GM12878 (cell line): ENCODE measurements around the gene CDC7. TPM values are rescaled to one million over a fixed set of nuclear protein-coding genes. Genes with fewer than 3 reads are reported as not detected.

Source experiments
- ATAC-seq: fragments of 200-7000 bp; cut with Tn5 transposase; 3 replicates; pipeline ENCODE4 v1.9.1; 2020; ENCODE audit warnings: mild to moderate bottlenecking, moderate library complexity
- BruUV-seq: library from RNA; stranded (reverse); fragments of 400-500 nt; replicated peaks from 2 replicates; lab custom pipeline; 2021; lab: Mats Ljungman, UMichigan
- CTCF ChIA-PET: fragments of 300-600 bp; sonication (Branson Sonifier 250); formaldehyde crosslinking; extraction: SDS; loops from one replicate; lab custom pipeline; 2021; ENCODE audit warnings: inconsistent platforms; lab: Yijun Ruan, JAX
- POLR2A ChIA-PET: fragments of 350-600 bp; formaldehyde crosslinking; extraction: SDS; loops from one replicate; lab custom pipeline; 2021; ENCODE audit warnings: inconsistent platforms; lab: Charles Lee
- RAD21 ChIA-PET: fragments of 300-600 bp; sonication (Branson Sonifier 250); formaldehyde crosslinking; loops from one replicate; lab custom pipeline; 2023; ENCODE audit warnings: antibody characterized with exemption; ENCODE audit not compliant: unreplicated experiment; lab: Charles Lee
- SMC1A ChIA-PET: fragments of 300-600 bp; sonication (Branson Sonifier 250); formaldehyde crosslinking; loops from one replicate; lab custom pipeline; 2023; ENCODE audit not compliant: unreplicated experiment, uncharacterized antibody; lab: Charles Lee
- DNase-seq: peaks from one replicate; pipeline ENCODE4 v3.0.0-alpha.2; 2011; ENCODE audit warnings: low read depth, low spot score
- FAIRE-seq: peaks from 3 replicates; lab custom pipeline; 2011; peaks lifted over from hg19 to GRCh38; lab: Jason Lieb, UNC
- H2AFZ ChIP-seq: 2 replicates; pipeline ENCODE4 v1.6.0; 2011; ENCODE audit warnings: low read depth, low read length, control low read depth; ENCODE audit not compliant: control insufficient read depth
- H3K27ac ChIP-seq: 2 replicates; pipeline ENCODE4 v1.5.1; 2011; ENCODE audit warnings: control low read depth; ENCODE audit not compliant: control insufficient read depth, insufficient read depth
- H3K27me3 ChIP-seq, 2 experiments: replicated peaks in 1 of 2; 2 replicates each; pipeline versions ENCODE4 v1.6.0 to v1.6.1; 2011; ENCODE audit warnings: low read length in 1 of 2; ENCODE audit not compliant: control insufficient read depth in 2 of 2, insufficient read depth in 2 of 2
- H3K36me3 ChIP-seq, 2 experiments: 2 replicates each; pipeline ENCODE4 v1.5.1; 2011; ENCODE audit warnings: low read length in 1 of 2; ENCODE audit not compliant: control insufficient read depth in 2 of 2, insufficient read depth in 2 of 2
- H3K4me1 ChIP-seq: 2 replicates; pipeline ENCODE4 v1.6.1; 2011; ENCODE audit warnings: mild to moderate bottlenecking, low read length, moderate library complexity, mixed read lengths; ENCODE audit not compliant: control insufficient read depth, insufficient read depth
- H3K4me2 ChIP-seq: 2 replicates; pipeline ENCODE4 v1.6.0; 2011; ENCODE audit warnings: control low read depth; ENCODE audit not compliant: control insufficient read depth, insufficient read depth
- H3K4me3 ChIP-seq: fragments of 200-600 bp; sonication (generic); 2 replicates; pipeline ENCODE4 v1.5.1; 2016
- H3K79me2 ChIP-seq: 2 replicates; pipeline ENCODE4 v1.6.0; 2011; ENCODE audit warnings: low read length; ENCODE audit not compliant: control insufficient read depth, insufficient read depth
- H3K9ac ChIP-seq: 2 replicates; pipeline ENCODE4 v1.8.0; 2011; ENCODE audit warnings: low read length, control low read depth, mixed read lengths; ENCODE audit not compliant: control insufficient read depth, insufficient read depth
- H3K9me3 ChIP-seq: replicated peaks from 3 replicates; pipeline ENCODE4 v1.5.1; 2011; ENCODE audit warnings: mild to moderate bottlenecking, low read length; ENCODE audit not compliant: control insufficient read depth, insufficient read depth
- H4K20me1 ChIP-seq: 2 replicates; pipeline ENCODE4 v1.6.0; 2011; ENCODE audit not compliant: control insufficient read depth, insufficient read depth
- ASH2L ChIP-seq: fragments of 300-600, 200-600 bp; sonication (generic); IDR thresholded peaks from 2 replicates; pipeline ENCODE4 v1.6.1; 2017; ENCODE audit warnings: low read depth, mild to moderate bottlenecking, borderline replicate concordance
- CTCF ChIP-seq, 3 experiments: IDR thresholded peaks in 2 of 3; conservative IDR thresholded peaks in 1 of 3; 2 replicates each; pipeline ENCODE4 v1.5.1; 2011; ENCODE audit warnings: low read depth in 3 of 3, low read length in 3 of 3, mild to moderate bottlenecking in 3 of 3, control low read depth in 2 of 3, moderate library complexity in 2 of 3, inconsistent platforms in 1 of 3, mixed read lengths in 1 of 3; ENCODE audit not compliant: control insufficient read depth in 2 of 3, insufficient read depth in 1 of 3; ENCODE audit errors: extremely low read depth in 1 of 3
- IRF4 ChIP-seq: IDR thresholded peaks from 2 replicates; pipeline ENCODE4 v1.6.1; 2011; ENCODE audit warnings: low read depth, low read length
- MYB ChIP-seq: fragments of 150-350 bp; IDR thresholded peaks from 2 replicates; pipeline ENCODE4 v1.6.1; 2014; ENCODE audit warnings: mild to moderate bottlenecking, low read depth, low read length, borderline replicate concordance
- NFYA ChIP-seq: IDR thresholded peaks from 2 replicates; pipeline ENCODE4 v1.6.1; 2011; ENCODE audit warnings: low read depth, mild to moderate bottlenecking, low read length, improper control_type of control experiment, borderline replicate concordance
- NR2C2 ChIP-seq: IDR thresholded peaks from 2 replicates; pipeline ENCODE4 v1.6.1; 2011; ENCODE audit warnings: borderline replicate concordance, low read depth; ENCODE audit not compliant: control insufficient read depth, insufficient read length
- NR2F1 ChIP-seq: fragments of 450-650 bp; conservative IDR thresholded peaks from 2 replicates; pipeline ENCODE4 v1.6.1; 2017; ENCODE audit warnings: mild to moderate bottlenecking
- SKIL ChIP-seq: fragments of 450-650 bp; IDR thresholded peaks from 2 replicates; pipeline ENCODE4 v1.6.1; 2017; ENCODE audit warnings: mild to moderate bottlenecking, low read depth, inconsistent platforms; ENCODE audit not compliant: poor library complexity, severe bottlenecking
- SPI1 ChIP-seq: IDR thresholded peaks from 2 replicates; pipeline ENCODE4 v1.6.1; 2011; ENCODE audit warnings: low read depth, mild to moderate bottlenecking, low read length, moderate library complexity, borderline replicate concordance; ENCODE audit not compliant: insufficient read depth
- WGBS: methylation state at CpG from one replicate; pipeline ENCODE4 v1.1.6; 2016; ENCODE audit warnings: low lambda C conversion rate; ENCODE audit not compliant: insufficient replicate concordance, insufficient coverage; ENCODE audit errors: missing lambda C conversion rate; 5-methylcytosine and 5-hydroxymethylcytosine counted together
- in situ Hi-C: fragments of 300-500 bp; cut with MboI; formaldehyde crosslinking; loops from 9 replicates; pipeline ENCODE4 v1.14.3; 2018; ENCODE audit warnings: mixed read lengths
- intact Hi-C: fragments of 100-400 bp; cut with micrococcal nuclease; formaldehyde crosslinking; loops from one replicate; pipeline ENCODE4 v1.14.2; 2022; ENCODE audit not compliant: unreplicated experiment
- polyA plus RNA-seq, 11 experiments: library from polyadenylated mRNA; depleted of rRNA in 4 of 11; unstranded in 6 of 11; stranded (reverse) in 5 of 11; fragments of >200 nt; fragmentation: Nextera tagmentation in 4 of 11; fragmentation: Illumina TruSeq in 1 of 11; extraction: Ambion mirVana in 4 of 11; extraction: Trizol in 1 of 11; gene quantifications; 1 replicate in 1 of 11; 2 replicates in 10 of 11; pipeline versions ENCODE4 v1.2.1 to v1.2.3, GENCODE V29; 2011 to 2016; ENCODE audit warnings: inconsistent platforms in 2 of 11, missing spikeins in 2 of 11, low read depth in 1 of 11
- total RNA-seq, 4 experiments: library from RNA; depleted of rRNA in 3 of 4; stranded (reverse); fragments of >200 nt in 3 of 4; fragmentation: Illumina TruSeq in 1 of 4; extraction: Trizol in 1 of 4; gene quantifications; 2 replicates each; pipeline versions ENCODE4 v1.2.1 to v1.2.3, GENCODE V29; 2013 to 2021

The CDC7 gene
- total and polyA plus RNA-seq, 10 of the 15 experiments (the other 5 are each of a cell fraction or from before 2014, with no cell fraction given), result 14.9 to 37.8 (median 26.0) TPM

GRCh38 chr1:91568261-91568660 is 67.6 kb downstream of the CDC7 start:
- Histone ChIP-seq H2AFZ (no peak overlapping the region), H3K4me1 (peaks cover 12% of the 10 kb centered on the region), H3K27ac (no peak overlapping the region), H3K79me2 (no peaks in the 10 kb centered on the region), H3K4me2 (no peak overlapping the region), H3K9me3 (no peaks in the 10 kb centered on the region), H3K4me3 (no peak overlapping the region), H4K20me1 (no peaks in the 10 kb centered on the region), H3K9ac (no peak overlapping the region), H3K27me3 (no peaks in the 10 kb centered on the region), H3K36me3 (no peaks in the 10 kb centered on the region)
- POLR2A ChIA-PET, result no interaction called here
- DNase-seq (no peak), FAIRE-seq (no peak)
- no TSS peak for BruUV-seq
- RAD21 ChIA-PET, result no interaction called here
- CTCF ChIA-PET, result no interaction called here
- WGBS, result 58% methylated on average over 7 of the region's 7 CpGs
- SMC1A ChIA-PET, result no interaction called here
- in situ Hi-C loops, result no loop called here
- intact Hi-C loops, result no loop called here
- no peak for TF ChIP-seq CTCF (IDR thresholded peaks at IDR 0.05 in 2 of 3, conservative IDR thresholded peaks at IDR 0.05 in 1 of 3; ENCODE audit: control insufficient read depth in 2 of 3, extremely low read depth in 1 of 3, insufficient read depth in 1 of 3, low read depth in 3 of 3, low read length in 3 of 3)
- no peak for TF ChIP-seq NR2C2
- no peak for TF ChIP-seq NR2F1
- no peak for TF ChIP-seq NFYA
- TF ChIP-seq SPI1, result no peak
- TF ChIP-seq SKIL, result no peak
- TF ChIP-seq IRF4, result no peak
- TF ChIP-seq ASH2L, result no peak
- no peak for TF ChIP-seq MYB
- TF ChIP-seq, all 136 proteins: peak for 0
- ATAC-seq, result no peak
